Activated T-helper 17 cell treated with anti-CD3 and anti-CD28 coated beads, Interleukin-2, amount 50 U/mL, for 72 hours (primary cell): Measurements from ENCODE around the gene USP3. TPM values are rescaled to one million over a fixed set of nuclear protein-coding genes. Genes with fewer than 3 reads are reported as not detected.
A peak's percentile ranks its signal among the peaks of the same experiment; 100 is the strongest.

Experiments used
- ATAC-seq: fragments of 150-1000 bp; cut with Tn5 transposase; replicated peaks from 2 replicates; pipeline ENCODE4 v1.10.0; 2021; ENCODE audit warnings: mild to moderate bottlenecking, moderate library complexity
- H3K27ac Mint-ChIP-seq: one replicate; pipeline ENCODE4 v1.8.0; 2022; ENCODE audit warnings: mixed read lengths
- H3K27me3 Mint-ChIP-seq: one replicate; pipeline ENCODE4 v1.8.0; 2022; ENCODE audit warnings: mixed read lengths
- H3K36me3 Mint-ChIP-seq: one replicate; pipeline ENCODE4 v1.8.0; 2022; ENCODE audit warnings: low read depth, mild to moderate bottlenecking, mixed read lengths
- H3K4me1 Mint-ChIP-seq: one replicate; pipeline ENCODE4 v1.8.0; 2022; ENCODE audit warnings: mixed read lengths
- H3K4me3 Mint-ChIP-seq: one replicate; pipeline ENCODE4 v1.8.0; 2022; ENCODE audit warnings: mild to moderate bottlenecking, mixed read lengths
- H3K9me3 Mint-ChIP-seq: one replicate; pipeline ENCODE4 v1.8.0; 2022; ENCODE audit warnings: mixed read lengths
- total RNA-seq, 2 donors: library from RNA; stranded (reverse); gene quantifications; one replicate each; pipeline ENCODE4 v1.2.3, GENCODE V29; 2022

The USP3 gene
- total RNA-seq, 2 donors from 2014 or later = 60.9 to 102 TPM

GRCh38 chr15:63499175-63499549, 5.2 kb upstream of the USP3 start:
- no peak for ATAC-seq
- Mint-ChIP-seq H3K4me3 (no peak overlapping the region), H3K36me3 (peaks cover 6% of the 10 kb centered on the region), H3K27me3 (no peaks in the 10 kb centered on the region), H3K27ac (no peak overlapping the region), H3K4me1 (peaks cover 41% of the 10 kb centered on the region), H3K9me3 (no peaks in the 10 kb centered on the region)

- H3K27me3 Mint-ChIP-seq = no peaks in the 10 kb centered on the region
Observed at GRCh38 chr15:63499611-63500010, 4.8 kb upstream of the USP3 start.

GRCh38 chr15:63500265-63501250, 3.8 kb upstream of the USP3 start:
- no peak overlapping the region for H3K27ac Mint-ChIP-seq
- peaks cover 8% of the 10 kb centered on the region for H3K36me3 Mint-ChIP-seq
- peaks cover 32% of the 10 kb centered on the region for H3K4me1 Mint-ChIP-seq
- ATAC-seq = no peak
- H3K9me3 Mint-ChIP-seq = no peaks in the 10 kb centered on the region
- H3K27me3 Mint-ChIP-seq = no peaks in the 10 kb centered on the region
- H3K4me3 Mint-ChIP-seq = no peak overlapping the region

More at GRCh38 chr15:63499611-63500010, 4.8 kb upstream of the USP3 start:
- no peak for ATAC-seq
- Mint-ChIP-seq H3K27ac (no peak overlapping the region), H3K36me3 (peaks cover 6% of the 10 kb centered on the region), H3K9me3 (no peaks in the 10 kb centered on the region), H3K4me1 (peaks cover 37% of the 10 kb centered on the region), H3K4me3 (no peak overlapping the region)

- Mint-ChIP-seq H3K36me3 (peaks cover 17% of the 10 kb centered on the region), H3K4me1 (peaks cover 33% of the 10 kb centered on the region), H3K9me3 (no peaks in the 10 kb centered on the region), H3K27ac (peak overlapping the region; percentile 96), H3K27me3 (no peaks in the 10 kb centered on the region), H3K4me3 (no peak overlapping the region)
- ATAC-seq = no peak
Observed at GRCh38 chr15:63501256-63502089, 2.9 kb upstream of the USP3 start.

GRCh38 chr15:63502137-63502766, 2.1 kb upstream of the USP3 start:
- Mint-ChIP-seq H3K4me3 (no peak overlapping the region), H3K9me3 (no peaks in the 10 kb centered on the region), H3K27ac (peak overlapping the region; percentile 96), H3K4me1 (peaks cover 34% of the 10 kb centered on the region), H3K36me3 (peaks cover 23% of the 10 kb centered on the region), H3K27me3 (no peaks in the 10 kb centered on the region)
- no peak for ATAC-seq

GRCh38 chr15:63502843-63503738, 1.3 kb upstream of the USP3 start:
- peaks cover 39% of the 10 kb centered on the region for H3K4me1 Mint-ChIP-seq
- ATAC-seq = peak; percentile 62
- H3K4me3 Mint-ChIP-seq = no peak overlapping the region
- H3K9me3 Mint-ChIP-seq = no peaks in the 10 kb centered on the region
- H3K36me3 Mint-ChIP-seq = peaks cover 23% of the 10 kb centered on the region
- H3K27me3 Mint-ChIP-seq = no peaks in the 10 kb centered on the region
- H3K27ac Mint-ChIP-seq = peak overlapping the region; percentile 96

GRCh38 chr15:63503739-63504246, 600 bp upstream of the USP3 start:
- H3K27me3 Mint-ChIP-seq = no peaks in the 10 kb centered on the region
- no peak overlapping the region for H3K4me3 Mint-ChIP-seq
- peaks cover 23% of the 10 kb centered on the region for H3K36me3 Mint-ChIP-seq
- H3K27ac Mint-ChIP-seq = peak overlapping the region; percentile 96
- no peaks in the 10 kb centered on the region for H3K9me3 Mint-ChIP-seq
- H3K4me1 Mint-ChIP-seq = peaks cover 43% of the 10 kb centered on the region
- peak; percentile 68 for ATAC-seq

GRCh38 chr15:63504979-63505841, 817 bp downstream of the USP3 start:
- Mint-ChIP-seq H3K4me1 (peaks cover 51% of the 10 kb centered on the region), H3K27ac (peak overlapping the region; percentile 65), H3K9me3 (no peaks in the 10 kb centered on the region), H3K36me3 (peaks cover 23% of the 10 kb centered on the region), H3K4me3 (peak overlapping the region; percentile 82), H3K27me3 (no peaks in the 10 kb centered on the region)
- no peak for ATAC-seq

- Mint-ChIP-seq H3K4me1 (peaks cover 52% of the 10 kb centered on the region), H3K36me3 (peaks cover 23% of the 10 kb centered on the region), H3K4me3 (peak overlapping the region; percentile 82), H3K9me3 (no peaks in the 10 kb centered on the region), H3K27me3 (no peaks in the 10 kb centered on the region), H3K27ac (peak overlapping the region; percentile 65)
- no peak for ATAC-seq
Observed at GRCh38 chr15:63505842-63506222, 1.4 kb downstream of the USP3 start.

GRCh38 chr15:63506537-63507035, 2.2 kb downstream of the USP3 start:
- peak overlapping the region; percentile 82 for H3K4me3 Mint-ChIP-seq
- H3K27ac Mint-ChIP-seq = peak overlapping the region; percentile 65
- no peaks in the 10 kb centered on the region for H3K27me3 Mint-ChIP-seq
- peaks cover 23% of the 10 kb centered on the region for H3K36me3 Mint-ChIP-seq
- ATAC-seq = no peak
- peaks cover 53% of the 10 kb centered on the region for H3K4me1 Mint-ChIP-seq
- no peaks in the 10 kb centered on the region for H3K9me3 Mint-ChIP-seq

- H3K4me3 Mint-ChIP-seq = peak overlapping the region; percentile 82
- peak overlapping the region; percentile 55 for H3K27ac Mint-ChIP-seq
Observed at GRCh38 chr15:63507878-63508818, 3.8 kb downstream of the USP3 start.

More at GRCh38 chr15:63507878-63508818, 3.8 kb downstream of the USP3 start:
- Mint-ChIP-seq H3K9me3 (no peaks in the 10 kb centered on the region), H3K36me3 (peaks cover 23% of the 10 kb centered on the region), H3K4me1 (peaks cover 46% of the 10 kb centered on the region), H3K27me3 (no peaks in the 10 kb centered on the region)
- no peak for ATAC-seq
